HEK293 (cell line): ENCODE results near the gene RASD2.

Source experiments
- CTCF ChIA-PET: fragments of 350-600 bp; formaldehyde crosslinking; extraction: SDS; loops from one replicate; lab custom pipeline; 2021; ENCODE audit warnings: antibody characterized with exemption; lab: Yijun Ruan, JAX
- POLR2A ChIA-PET: fragments of 300-600 bp; formaldehyde crosslinking; extraction: SDS; loops from one replicate; lab custom pipeline; 2020; ENCODE audit warnings: antibody characterized with exemption, inconsistent platforms; lab: Yijun Ruan, JAX
- H3K27ac ChIP-seq: fragments of 200-500 bp; sonication (Bioruptor generic); 2 replicates; pipeline ENCODE4 v1.5.1; 2014; ENCODE audit warnings: low read depth, low read length, control low read depth, inconsistent platforms; ENCODE audit errors: extremely low read depth
- H3K36me3 ChIP-seq, 2 experiments: fragments of 200-500 bp in 1 of 2; sonication (Bioruptor generic) in 1 of 2; 1 replicate in 1 of 2; 2 replicates in 1 of 2; pipeline ENCODE4 v1.5.1; 2014 to 2017; ENCODE audit warnings: inconsistent platforms in 2 of 2, low read length in 2 of 2; ENCODE audit not compliant: control insufficient read depth in 2 of 2, insufficient read depth in 1 of 2
- H3K4me1 ChIP-seq: fragments of 200-500 bp; sonication (Bioruptor generic); 2 replicates; pipeline ENCODE4 v1.5.1; 2014; ENCODE audit warnings: mild to moderate bottlenecking, low read length, inconsistent platforms; ENCODE audit not compliant: control insufficient read depth, insufficient read depth
- H3K4me3 ChIP-seq: 2 replicates; pipeline ENCODE4 v1.5.1; 2011; ENCODE audit warnings: low read depth, mild to moderate bottlenecking, control low read depth, low read length, moderate library complexity
- H3K9me3 ChIP-seq: fragments of 200-500 bp; sonication (Bioruptor generic); 2 replicates; pipeline ENCODE4 v1.5.1; 2014; ENCODE audit warnings: low read depth, low read length, inconsistent platforms; ENCODE audit not compliant: control insufficient read depth, insufficient read depth
- CTCF ChIP-seq: fragments of 450-650 bp; formaldehyde crosslinking; IDR thresholded peaks from 2 replicates; pipeline ENCODE4 v1.5.1; 2016; ENCODE audit warnings: missing biosample characterization, missing genetic modification characterization
- GLI2 ChIP-seq: fragments of 450-650 bp; formaldehyde crosslinking; IDR thresholded peaks from 2 replicates; pipeline ENCODE4; 2017; ENCODE audit warnings: missing biosample characterization, missing genetic modification characterization, low read depth, borderline replicate concordance
- GLI4 ChIP-seq: fragments of 450-650 bp; formaldehyde crosslinking; IDR thresholded peaks from 2 replicates; pipeline ENCODE4 v1.5.1; 2016; ENCODE audit warnings: missing biosample characterization, missing genetic modification characterization
- HOXA7 ChIP-seq: sonication (generic); formaldehyde crosslinking; IDR thresholded peaks from 2 replicates; pipeline ENCODE4 v1.8.1; 2022; ENCODE audit warnings: missing genetic modification reagents, borderline replicate concordance
- KLF10 ChIP-seq: fragments of 450-650 bp; IDR thresholded peaks from 2 replicates; pipeline ENCODE4 v1.5.1; 2018; ENCODE audit warnings: missing biosample characterization, mild to moderate bottlenecking, missing genetic modification characterization
- MEIS1 ChIP-seq: sonication (generic); formaldehyde crosslinking; IDR thresholded peaks from 2 replicates; pipeline ENCODE4 v1.8.1; 2022; ENCODE audit warnings: missing genetic modification reagents, mild to moderate bottlenecking, borderline replicate concordance
- PRDM10 ChIP-seq: fragments of 450-650 bp; formaldehyde crosslinking; IDR thresholded peaks from 2 replicates; pipeline ENCODE4 v1.5.1; 2016; ENCODE audit warnings: missing biosample characterization, missing genetic modification characterization
- YY1 ChIP-seq: fragments of 450-650 bp; formaldehyde crosslinking; IDR thresholded peaks from 2 replicates; pipeline ENCODE4 v1.5.1; 2018; ENCODE audit warnings: missing biosample characterization, missing genetic modification characterization
- ZNF221 ChIP-seq: fragments of 450-650 bp; formaldehyde crosslinking; IDR thresholded peaks from 2 replicates; pipeline ENCODE4 v1.5.1; 2017; ENCODE audit warnings: missing biosample characterization, missing genetic modification characterization, borderline replicate concordance
- ZNF223 ChIP-seq: fragments of 450-650 bp; formaldehyde crosslinking; IDR thresholded peaks from 2 replicates; pipeline ENCODE4 v1.5.1; 2016; ENCODE audit warnings: missing biosample characterization, missing genetic modification characterization
- ZNF239 ChIP-seq: fragments of 450-650 bp; formaldehyde crosslinking; IDR thresholded peaks from 2 replicates; pipeline ENCODE4 v1.5.1; 2016; ENCODE audit warnings: missing biosample characterization, missing genetic modification characterization
- ZNF292 ChIP-seq: fragments of 450-650 bp; formaldehyde crosslinking; IDR thresholded peaks from 2 replicates; pipeline ENCODE4 v1.5.1; 2016; ENCODE audit warnings: low read depth, missing biosample characterization, missing genetic modification characterization, borderline replicate concordance
- ZNF394 ChIP-seq: fragments of 450-650 bp; formaldehyde crosslinking; IDR thresholded peaks from 2 replicates; pipeline ENCODE4 v1.5.1; 2016; ENCODE audit warnings: missing biosample characterization, missing genetic modification characterization, mild to moderate bottlenecking, moderate library complexity, borderline replicate concordance
- ZNF423 ChIP-seq: fragments of 450-650 bp; formaldehyde crosslinking; IDR thresholded peaks from 2 replicates; pipeline ENCODE4 v1.5.1; 2016; ENCODE audit warnings: missing biosample characterization, missing genetic modification characterization
- ZNF510 ChIP-seq: fragments of 450-650 bp; formaldehyde crosslinking; IDR thresholded peaks from 2 replicates; pipeline ENCODE4 v1.5.1; 2018; ENCODE audit warnings: mild to moderate bottlenecking, missing genetic modification characterization, missing biosample characterization; ENCODE audit not compliant: insufficient replicate concordance
- ZNF596 ChIP-seq: fragments of 450-650 bp; IDR thresholded peaks from 2 replicates; pipeline ENCODE4 v1.5.0; 2018; ENCODE audit warnings: missing biosample characterization, mild to moderate bottlenecking, missing genetic modification characterization, moderate library complexity
- ZNF664 ChIP-seq: fragments of 450-650 bp; formaldehyde crosslinking; IDR thresholded peaks from 2 replicates; pipeline ENCODE4 v1.5.1; 2016; ENCODE audit warnings: missing biosample characterization, missing genetic modification characterization
- TF ChIP-seq, protein P1 (sequence below): fragments of 450-650 bp; formaldehyde crosslinking; IDR thresholded peaks from 2 replicates; pipeline ENCODE4 v1.5.1; 2016; ENCODE audit warnings: missing biosample characterization, missing genetic modification characterization
- TF ChIP-seq, protein P2 (sequence below): fragments of 450-650 bp; formaldehyde crosslinking; IDR thresholded peaks from 2 replicates; pipeline ENCODE4 v1.5.1; 2016; ENCODE audit warnings: missing biosample characterization, missing genetic modification characterization, borderline replicate concordance

Gene RASD2

GRCh38 chr22:35547987-35548721, 7.5 kb downstream of the RASD2 start:
- no peak overlapping the region for H3K4me3 ChIP-seq
- POLR2A ChIA-PET: no interaction called here
- no peaks in the 10 kb centered on the region; the same call in 1 of the 2 replicates for H3K4me1 ChIP-seq

DNA sequence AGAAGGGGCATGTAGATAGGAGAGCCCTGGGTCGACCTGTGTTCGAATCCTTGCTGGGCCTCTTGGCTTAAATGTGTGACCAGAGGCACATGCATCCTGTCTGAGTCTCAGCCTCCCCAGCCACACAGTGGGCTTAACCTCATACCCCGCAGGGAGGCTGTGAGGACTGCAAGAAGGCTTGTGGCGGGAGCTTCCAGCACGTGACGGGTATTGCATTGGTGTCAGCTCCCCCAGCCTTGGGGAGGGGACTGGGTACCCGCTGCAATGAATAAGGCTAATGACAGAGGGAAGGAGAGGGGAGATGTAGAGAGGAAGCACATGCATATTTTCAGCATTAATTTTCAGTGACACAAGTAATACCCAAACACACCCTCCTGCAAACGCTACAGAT, 8.1 kb downstream of the RASD2 start:
- CTCF ChIA-PET: interaction anchor here (0.6 kb wide), 1 partner anchor 64 kb away, joined by 4 read pairs; no protein-coding TSS in a partner anchor
- POLR2A ChIA-PET: no interaction called here
- TF ChIP-seq ZNF394 (tag by site-specific recombination) (no peak), ZNF664 (no peak), ZNF239 (tag by site-specific recombination) (no peak), ZNF221 (no peak)

More at GRCh38 chr22:35547987-35548721, 7.5 kb downstream of the RASD2 start:
- TF ChIP-seq KLF10 (tag by site-specific recombination): no peak
- TF ChIP-seq PRDM10 (tag by site-specific recombination): no peak
- 0 out of 2 replicates have a peak, but pooled peaks have one; percentile 13 for TF ChIP-seq CTCF (tag by site-specific recombination)
- TF ChIP-seq MEIS1 (CRISPR knock-in tag): no peak
- TF ChIP-seq ZNF664: peak; percentile 97
- TF ChIP-seq ZNF510 (tag by site-specific recombination): no peak
- TF ChIP-seq ZNF596 (tag by site-specific recombination): no peak
- TF ChIP-seq, all 188 proteins: peak for 2
- no peaks in the 10 kb centered on the region for H3K9me3 ChIP-seq
- H3K36me3 ChIP-seq: no peaks in the 10 kb centered on the region
- no peak overlapping the region for H3K27ac ChIP-seq
- CTCF ChIA-PET: interaction anchor here (0.6 to 1.0 kb wide), 2 partner anchors 15 to 20 kb away, joined by 3 read pairs; no protein-coding TSS in a partner anchor

GRCh38 chr22:35549328-35549727, 8.7 kb downstream of the RASD2 start:
- ChIA-PET CTCF (interaction anchor here (0.6 to 1.0 kb wide), 2 partner anchors 33 to 63 kb away, joined by 3 to 4 read pairs; no protein-coding TSS in a partner anchor), POLR2A (no interaction called here)
- Histone ChIP-seq H3K4me3 (no peak overlapping the region), H3K9me3 (no peaks in the 10 kb centered on the region), H3K27ac (no peak overlapping the region), H3K4me1 (no peaks in the 10 kb centered on the region; the same call in 1 of the 2 replicates), H3K36me3 (no peaks in the 10 kb centered on the region)
- TF ChIP-seq, protein P1, sequence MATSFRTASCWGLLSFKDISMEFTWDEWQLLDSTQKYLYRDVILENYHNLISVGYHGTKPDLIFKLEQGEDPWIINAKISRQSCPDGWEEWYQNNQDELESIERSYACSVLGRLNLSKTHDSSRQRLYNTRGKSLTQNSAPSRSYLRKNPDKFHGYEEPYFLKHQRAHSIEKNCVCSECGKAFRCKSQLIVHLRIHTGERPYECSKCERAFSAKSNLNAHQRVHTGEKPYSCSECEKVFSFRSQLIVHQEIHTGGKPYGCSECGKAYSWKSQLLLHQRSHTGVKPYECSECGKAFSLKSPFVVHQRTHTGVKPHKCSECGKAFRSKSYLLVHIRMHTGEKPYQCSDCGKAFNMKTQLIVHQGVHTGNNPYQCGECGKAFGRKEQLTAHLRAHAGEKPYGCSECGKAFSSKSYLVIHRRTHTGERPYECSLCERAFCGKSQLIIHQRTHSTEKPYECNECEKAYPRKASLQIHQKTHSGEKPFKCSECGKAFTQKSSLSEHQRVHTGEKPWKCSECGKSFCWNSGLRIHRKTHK: no peak
- TF ChIP-seq ZNF423 (tag by site-specific recombination) (no peak), ZNF292 (no peak), HOXA7 (CRISPR knock-in tag) (no peak), GLI4 (no peak), YY1 (tag by site-specific recombination) (no peak), GLI2 (tag by site-specific recombination) (no peak), ZNF223 (tag by site-specific recombination) (no peak)
- TF ChIP-seq, protein P2, sequence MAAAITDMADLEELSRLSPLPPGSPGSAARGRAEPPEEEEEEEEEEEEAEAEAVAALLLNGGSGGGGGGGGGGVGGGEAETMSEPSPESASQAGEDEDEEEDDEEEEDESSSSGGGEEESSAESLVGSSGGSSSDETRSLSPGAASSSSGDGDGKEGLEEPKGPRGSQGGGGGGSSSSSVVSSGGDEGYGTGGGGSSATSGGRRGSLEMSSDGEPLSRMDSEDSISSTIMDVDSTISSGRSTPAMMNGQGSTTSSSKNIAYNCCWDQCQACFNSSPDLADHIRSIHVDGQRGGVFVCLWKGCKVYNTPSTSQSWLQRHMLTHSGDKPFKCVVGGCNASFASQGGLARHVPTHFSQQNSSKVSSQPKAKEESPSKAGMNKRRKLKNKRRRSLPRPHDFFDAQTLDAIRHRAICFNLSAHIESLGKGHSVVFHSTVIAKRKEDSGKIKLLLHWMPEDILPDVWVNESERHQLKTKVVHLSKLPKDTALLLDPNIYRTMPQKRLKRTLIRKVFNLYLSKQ (tag by site-specific recombination): no peak

More for the DNA sequence above, 8.1 kb downstream of the RASD2 start:
- no peaks in the 10 kb centered on the region for H3K9me3 ChIP-seq
- H3K36me3 ChIP-seq: no peaks in the 10 kb centered on the region
- H3K27ac ChIP-seq: no peak overlapping the region
- H3K4me1 ChIP-seq: no peaks in the 10 kb centered on the region; the same call in 1 of the 2 replicates
- no peak overlapping the region for H3K4me3 ChIP-seq
